Parathyroid adenoma (tissue), 2 donors: ENCODE measurements around the gene GNA14.
A peak's percentile ranks its signal among the peaks of the same experiment; 100 is the strongest.
"Not testable (repeated sequence)": the region's sequence is repeated elsewhere in the genome, so short reads cannot be mapped to it uniquely, and the experiment has no call there.

Experiments
- H2AFZ ChIP-seq: fragments of 300-600 bp; sonication (generic); one replicate; pipeline ENCODE4 v1.7.0; 2017; ENCODE audit warnings: antibody characterized with exemption, mild to moderate bottlenecking
- H3K27ac ChIP-seq: fragments of 300-600 bp; sonication (generic); one replicate; pipeline ENCODE4 v1.7.0; 2017
- H3K27me3 ChIP-seq: fragments of 300-600 bp; sonication (generic); one replicate; pipeline ENCODE4 v1.7.0; 2017; ENCODE audit warnings: low read length; ENCODE audit not compliant: control insufficient read depth, insufficient read depth
- H3K36me3 ChIP-seq: fragments of 300-600 bp; sonication (generic); one replicate; pipeline ENCODE4 v1.7.0; 2017; ENCODE audit warnings: low read length; ENCODE audit not compliant: control insufficient read depth, insufficient read depth
- H3K4me1 ChIP-seq: fragments of 300-600 bp; sonication (generic); one replicate; pipeline ENCODE4 v1.7.0; 2017; ENCODE audit warnings: control low read depth
- H3K4me2 ChIP-seq: fragments of 300-600 bp; sonication (generic); one replicate; pipeline ENCODE4 v1.7.0; 2017; ENCODE audit warnings: low read length
- H3K4me3 ChIP-seq: fragments of 300-600 bp; sonication (generic); one replicate; pipeline ENCODE4 v1.7.0; 2017; ENCODE audit warnings: low read depth, low read length
- H3K79me2 ChIP-seq: fragments of 300-600 bp; sonication (generic); one replicate; pipeline ENCODE4 v1.7.0; 2017; ENCODE audit warnings: control low read depth
- H3K9ac ChIP-seq: fragments of 300-600 bp; sonication (generic); one replicate; pipeline ENCODE4 v1.7.0; 2017; ENCODE audit warnings: mild to moderate bottlenecking
- H3K9me3 ChIP-seq: fragments of 300-600 bp; sonication (generic); one replicate; pipeline ENCODE4 v1.7.0; 2017; ENCODE audit warnings: low read length; ENCODE audit not compliant: control insufficient read depth
- CTCF ChIP-seq: fragments of 300-600 bp; sonication (generic); IDR thresholded peaks from one replicate; pipeline ENCODE4 v1.7.0; 2017; ENCODE audit warnings: antibody characterized with exemption, mild to moderate bottlenecking
- donor health status: primary hyperparathyroidism.

Gene GNA14

GRCh38 chr9:77498891-77499290 is 149.2 kb downstream of the GNA14 start:
- no peaks in the 10 kb centered on the region for H3K27me3 ChIP-seq
- H2AFZ ChIP-seq = no peak overlapping the region
- H3K79me2 ChIP-seq = no peaks in the 10 kb centered on the region
- H3K27ac ChIP-seq = no peak overlapping the region
- H3K9me3 ChIP-seq = no peaks in the 10 kb centered on the region
- no peaks in the 10 kb centered on the region for H3K36me3 ChIP-seq
- no peak overlapping the region for H3K4me3 ChIP-seq
- TF ChIP-seq CTCF = no peak
- no peak overlapping the region for H3K4me2 ChIP-seq
- no peak overlapping the region for H3K9ac ChIP-seq
- H3K4me1 ChIP-seq = no peaks in the 10 kb centered on the region

GRCh38 chr9:77497322-77498198 is 150.6 kb downstream of the GNA14 start:
- no peaks in the 10 kb centered on the region for H3K36me3 ChIP-seq
- no peaks in the 10 kb centered on the region for H3K4me1 ChIP-seq
- H3K79me2 ChIP-seq = no peaks in the 10 kb centered on the region
- H3K9ac ChIP-seq = no peak overlapping the region
- no peak overlapping the region for H3K4me2 ChIP-seq
- no peaks in the 10 kb centered on the region for H3K27me3 ChIP-seq
- H3K27ac ChIP-seq = no peak overlapping the region
- H3K4me3 ChIP-seq = no peak overlapping the region
- no peaks in the 10 kb centered on the region for H3K9me3 ChIP-seq
- TF ChIP-seq CTCF = no peak
- H2AFZ ChIP-seq = no peak overlapping the region

- Histone ChIP-seq H3K9ac (no peak overlapping the region), H2AFZ (peak overlapping the region; percentile 28), H3K4me3 (peak overlapping the region; percentile 7), H3K4me2 (peak overlapping the region; percentile 44), H3K9me3 (no peaks in the 10 kb centered on the region), H3K79me2 (no peaks in the 10 kb centered on the region), H3K27me3 (no peaks in the 10 kb centered on the region), H3K4me1 (no peaks in the 10 kb centered on the region), H3K36me3 (no peaks in the 10 kb centered on the region), H3K27ac (no peak overlapping the region)
- no peak for TF ChIP-seq CTCF
These were observed 152.1 kb downstream of the GNA14 start for GRCh38 chr9:77495834-77496671.

DNA sequence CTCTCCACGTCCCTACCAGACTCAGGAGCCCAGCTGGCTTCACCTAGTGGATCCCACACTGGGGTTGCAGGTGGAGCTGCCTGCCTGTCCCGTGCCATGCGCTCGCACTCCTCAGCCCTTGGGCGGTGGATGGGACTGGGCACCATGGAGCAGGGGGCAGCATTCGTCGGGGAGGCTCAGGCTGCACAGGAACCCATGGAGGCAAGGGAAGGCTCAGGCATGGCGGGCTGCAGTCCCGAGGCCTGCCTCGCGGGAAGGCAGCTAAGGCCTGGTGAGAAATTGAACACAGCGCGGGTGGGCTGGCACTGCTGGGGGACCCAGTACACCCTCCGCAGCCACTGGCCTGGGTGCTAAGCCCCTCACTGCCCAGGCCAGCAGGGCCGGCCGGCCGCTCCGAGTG is 157.8 kb downstream of the GNA14 start:
- not testable (repeated sequence) for H3K9me3 ChIP-seq, H3K4me3 ChIP-seq, H3K9ac ChIP-seq, H3K4me2 ChIP-seq, H3K4me1 ChIP-seq, H3K36me3 ChIP-seq, H2AFZ ChIP-seq, H3K79me2 ChIP-seq, H3K27me3 ChIP-seq, H3K27ac ChIP-seq

DNA sequence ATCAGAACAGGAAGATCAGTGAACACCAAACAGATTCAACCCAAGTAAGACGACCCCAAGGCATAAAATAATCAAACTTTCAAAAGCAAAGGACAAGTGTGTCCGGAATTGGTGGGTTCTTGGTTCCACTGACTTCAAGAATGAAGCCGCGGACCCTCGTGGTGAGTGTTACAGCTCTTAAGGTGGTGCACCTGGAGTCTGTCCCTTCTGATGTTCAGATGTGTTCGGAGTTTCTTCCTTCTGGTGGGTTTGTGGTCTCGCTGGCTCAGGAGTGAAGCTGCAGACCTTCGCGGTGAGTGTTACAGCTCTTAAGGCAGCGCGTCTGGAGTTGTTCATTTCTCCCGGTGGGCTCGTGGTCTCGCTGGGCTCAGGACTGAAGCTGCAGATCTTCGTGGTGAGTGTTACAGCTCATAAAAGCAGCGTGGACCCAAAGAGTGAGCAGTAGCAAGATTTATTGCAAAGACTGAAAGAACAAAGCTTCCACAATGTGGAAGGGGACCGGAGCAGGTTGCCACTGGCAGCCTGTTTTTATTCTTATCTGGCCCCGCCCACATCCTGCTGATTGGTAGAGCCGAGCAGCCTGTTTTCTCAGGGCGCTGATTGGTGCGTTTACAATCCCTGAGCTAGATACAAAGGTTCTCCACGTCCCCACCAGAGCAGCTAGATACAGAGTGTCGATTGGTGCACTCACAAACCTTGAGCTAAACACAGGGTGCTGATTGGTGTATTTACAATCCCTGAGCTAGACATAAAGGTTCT is 158.5 kb downstream of the GNA14 start:
- H3K27ac ChIP-seq, H3K79me2 ChIP-seq, H3K27me3 ChIP-seq, H3K4me1 ChIP-seq, H3K4me3 ChIP-seq, H3K9me3 ChIP-seq, H3K4me2 ChIP-seq, H3K36me3 ChIP-seq, H3K9ac ChIP-seq, H2AFZ ChIP-seq: not testable (repeated sequence)
